ENCODE measurements around the gene RDX.
"Not testable (repeated sequence)": the region's sequence is repeated elsewhere in the genome, so short reads cannot be mapped to it uniquely, and the experiment has no call there.

The RDX gene

GRCh38 chr11:110296226-110297075 lies at the start of gene RDX:
TSS of gene RDX (minus strand) at chr11:110296614. CDS start at chr11:110279692, 16,922 bp downstream.
- DNase-seq (ENCODE audit: low read depth) = peak; percentile 38

GRCh38 chr11:110345743-110346142 lies 49.3 kb upstream of the RDX start:
- DNase-seq (ENCODE audit: low read depth) = no peak

GRCh38 chr11:110340436-110340835 lies 44.0 kb upstream of the RDX start:
- DNase-seq (ENCODE audit: low read depth) = no peak

- DNase-seq (ENCODE audit: low read depth) = no peak
Measured at GRCh38 chr11:110339456-110340250, 43.2 kb upstream of the RDX start.

GRCh38 chr11:110338684-110339083 lies 42.3 kb upstream of the RDX start:
- DNase-seq (ENCODE audit: low read depth) = no peak

GRCh38 chr11:110337570-110338193 lies 41.3 kb upstream of the RDX start:
- peak; percentile 20 for DNase-seq (ENCODE audit: low read depth)

GRCh38 chr11:110336054-110336453 lies 39.6 kb upstream of the RDX start:
- DNase-seq (ENCODE audit: low read depth) = no peak

GRCh38 chr11:110335358-110335757 lies 38.9 kb upstream of the RDX start:
- DNase-seq (ENCODE audit: low read depth) = no peak

- no peak for DNase-seq (ENCODE audit: low read depth)
Measured at GRCh38 chr11:110331626-110332025, 35.2 kb upstream of the RDX start.

GRCh38 chr11:110329445-110329844 lies 33.0 kb upstream of the RDX start:
- no peak for DNase-seq (ENCODE audit: low read depth)

- DNase-seq (ENCODE audit: low read depth) = no peak
Measured at GRCh38 chr11:110327508-110327907, 31.1 kb upstream of the RDX start.

GRCh38 chr11:110323786-110324185 lies 27.4 kb upstream of the RDX start:
- DNase-seq (ENCODE audit: low read depth) = no peak

- DNase-seq (ENCODE audit: low read depth) = no peak
Measured at GRCh38 chr11:110319501-110319900, 23.1 kb upstream of the RDX start.

GRCh38 chr11:110318638-110319404 lies 22.4 kb upstream of the RDX start:
- DNase-seq (ENCODE audit: low read depth) = no peak

GRCh38 chr11:110317516-110317932 lies 21.1 kb upstream of the RDX start:
- no peak for DNase-seq (ENCODE audit: low read depth)

GRCh38 chr11:110314366-110315095 lies 18.1 kb upstream of the RDX start:
- no peak for DNase-seq (ENCODE audit: low read depth)

GRCh38 chr11:110312670-110313069 lies 16.3 kb upstream of the RDX start:
- no peak for DNase-seq (ENCODE audit: low read depth)

GRCh38 chr11:110311783-110312579 lies 15.6 kb upstream of the RDX start:
- no peak for DNase-seq (ENCODE audit: low read depth)

GRCh38 chr11:110308071-110308470 lies 11.7 kb upstream of the RDX start:
- DNase-seq (ENCODE audit: low read depth) = no peak

- DNase-seq (ENCODE audit: low read depth) = not testable (repeated sequence)
Measured at GRCh38 chr11:110306019-110306388, 9.6 kb upstream of the RDX start.
